ENCODE results near the gene LDHAL6B. TPM values are rescaled to one million over a fixed set of nuclear protein-coding genes. Genes with fewer than 3 reads are reported as not detected.

The LDHAL6B gene
- polyA plus RNA-seq, 1 of the 3 experiments (the other 2 are of a cell fraction) = not detected

DNA sequence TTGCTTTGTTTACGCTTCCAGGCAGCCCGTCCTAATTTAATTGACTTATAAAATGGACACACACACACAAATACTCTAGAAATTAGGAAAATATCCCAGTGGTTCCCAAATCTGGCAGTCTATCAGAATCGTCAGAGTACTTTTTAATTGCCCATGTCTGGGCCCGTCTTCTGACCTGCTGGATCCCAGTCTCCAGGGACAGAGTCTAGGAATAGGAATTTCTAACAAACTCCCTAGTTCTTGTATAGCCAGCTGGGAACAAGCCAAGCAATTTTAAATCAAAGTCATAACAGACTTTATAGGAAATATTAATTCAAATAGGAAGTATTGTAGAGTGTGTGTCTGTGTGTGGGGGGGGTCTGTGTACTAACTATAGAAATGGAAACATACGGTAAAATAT, 33.4 kb downstream of the LDHAL6B start:
- Histone ChIP-seq H3K79me2 (ENCODE audit: insufficient read depth) (no peaks in the 10 kb centered on the region), H3F3A (replicated peaks; ENCODE audit: insufficient read depth) (peaks cover 6% of the 10 kb centered on the region), H3K27ac (ENCODE audit: low read depth in 2 of 2, low read length in 1 of 2) (no peak overlapping the region), H3K9me2 (no peaks in the 10 kb centered on the region), H3K9ac (no peak overlapping the region), H3K27me3 (ENCODE audit: insufficient read depth) (no peaks in the 10 kb centered on the region), H3K4me3 (ENCODE audit: low read depth in 2 of 2, low read length in 1 of 2) (no peak overlapping the region), H4K20me1 (ENCODE audit: insufficient read depth) (no peaks in the 10 kb centered on the region), H3K9me3 (no peaks in the 10 kb centered on the region), H3K36me3 (replicated peaks in 1 of 2; ENCODE audit: control insufficient read depth in 1 of 2, insufficient read depth in 2 of 2, low read length in 1 of 2) (peaks cover 0 to 3% of the 10 kb centered on the region in 2 experiments), H2AFZ (ENCODE audit: low read depth) (no peak overlapping the region), H3K4me2 (no peak overlapping the region), H3K4me1 (ENCODE audit: control insufficient read depth in 1 of 2, insufficient read depth in 2 of 2, low read depth in 1 of 2, low read length in 1 of 2) (no peaks in the 10 kb centered on the region)
- ChIA-PET POLR2A (no interaction called here), CTCF (no interaction called here)
- no peak for TF ChIP-seq TAF1 (IDR thresholded peaks at IDR 0.05; ENCODE audit: borderline replicate concordance, low read depth, low read length)
- TF ChIP-seq RFX5 (IDR thresholded peaks at IDR 0.05; ENCODE audit: low read length) = no peak
- TF ChIP-seq YY1 (IDR thresholded peaks at IDR 0.05; ENCODE audit: low read depth) = no peak
- TF ChIP-seq RXRA (IDR thresholded peaks at IDR 0.05; ENCODE audit: borderline replicate concordance, low read depth) = no peak
- no peak for TF ChIP-seq RCOR1 (IDR thresholded peaks at IDR 0.05; ENCODE audit: low read length)
- TF ChIP-seq, protein P1, sequence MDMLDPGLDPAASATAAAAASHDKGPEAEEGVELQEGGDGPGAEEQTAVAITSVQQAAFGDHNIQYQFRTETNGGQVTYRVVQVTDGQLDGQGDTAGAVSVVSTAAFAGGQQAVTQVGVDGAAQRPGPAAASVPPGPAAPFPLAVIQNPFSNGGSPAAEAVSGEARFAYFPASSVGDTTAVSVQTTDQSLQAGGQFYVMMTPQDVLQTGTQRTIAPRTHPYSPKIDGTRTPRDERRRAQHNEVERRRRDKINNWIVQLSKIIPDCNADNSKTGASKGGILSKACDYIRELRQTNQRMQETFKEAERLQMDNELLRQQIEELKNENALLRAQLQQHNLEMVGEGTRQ (IDR thresholded peaks at IDR 0.05; ENCODE audit: borderline replicate concordance, low read depth, low read length) = no peak
- no peak for DNase-seq
- WGBS (ENCODE audit: low lambda C conversion rate) = 91% methylated on average over 5 of the region's 5 CpGs

DNA sequence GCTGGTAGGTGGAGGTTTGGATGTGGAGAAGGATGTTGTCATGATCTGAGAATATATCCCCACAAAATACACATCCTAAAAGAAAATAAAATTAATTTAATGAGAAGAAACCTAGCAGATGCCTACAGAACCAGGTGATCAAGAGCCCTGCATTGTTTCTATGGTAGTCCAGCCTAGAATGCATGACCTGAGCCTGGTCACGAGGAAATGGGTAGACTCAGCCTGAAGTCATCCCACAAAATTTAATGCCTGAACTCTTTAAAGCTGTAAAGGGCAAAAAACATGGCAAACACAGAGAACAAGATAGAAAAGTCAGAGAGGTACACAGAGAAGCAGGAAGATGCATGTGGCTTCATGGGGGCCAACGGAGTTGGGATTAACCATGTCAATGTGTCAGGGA, 36.0 kb downstream of the LDHAL6B start:
- Histone ChIP-seq H3K4me1 (ENCODE audit: control insufficient read depth in 1 of 2, insufficient read depth in 2 of 2, low read depth in 1 of 2, low read length in 1 of 2) (no peaks in the 10 kb centered on the region), H3K27me3 (ENCODE audit: insufficient read depth) (no peaks in the 10 kb centered on the region), H3K79me2 (ENCODE audit: insufficient read depth) (no peaks in the 10 kb centered on the region), H3K4me3 (ENCODE audit: low read depth in 2 of 2, low read length in 1 of 2) (no peak overlapping the region), H3K9ac (no peak overlapping the region), H3K4me2 (no peak overlapping the region), H3K36me3 (replicated peaks in 1 of 2; ENCODE audit: control insufficient read depth in 1 of 2, insufficient read depth in 2 of 2, low read length in 1 of 2) (peaks cover 0 to 6% of the 10 kb centered on the region in 2 experiments), H4K20me1 (ENCODE audit: insufficient read depth) (no peaks in the 10 kb centered on the region), H3K9me2 (no peaks in the 10 kb centered on the region), H3K9me3 (no peaks in the 10 kb centered on the region), H3K27ac (ENCODE audit: low read depth in 2 of 2, low read length in 1 of 2) (no peak overlapping the region), H2AFZ (ENCODE audit: low read depth) (no peak overlapping the region), H3F3A (replicated peaks; ENCODE audit: insufficient read depth) (no peaks in the 10 kb centered on the region)
- ChIA-PET CTCF (interaction anchor here (1.0 kb wide), 1 partner anchor 81 kb away, joined by 4 read pairs; no protein-coding TSS in a partner anchor), POLR2A (no interaction called here)
- 83% methylated on average over 2 of the region's 2 CpGs for WGBS (ENCODE audit: low lambda C conversion rate)
- TF ChIP-seq CHD2 (IDR thresholded peaks at IDR 0.05; ENCODE audit: low read length, partially characterized antibody) = no peak
- TF ChIP-seq, protein P2, sequence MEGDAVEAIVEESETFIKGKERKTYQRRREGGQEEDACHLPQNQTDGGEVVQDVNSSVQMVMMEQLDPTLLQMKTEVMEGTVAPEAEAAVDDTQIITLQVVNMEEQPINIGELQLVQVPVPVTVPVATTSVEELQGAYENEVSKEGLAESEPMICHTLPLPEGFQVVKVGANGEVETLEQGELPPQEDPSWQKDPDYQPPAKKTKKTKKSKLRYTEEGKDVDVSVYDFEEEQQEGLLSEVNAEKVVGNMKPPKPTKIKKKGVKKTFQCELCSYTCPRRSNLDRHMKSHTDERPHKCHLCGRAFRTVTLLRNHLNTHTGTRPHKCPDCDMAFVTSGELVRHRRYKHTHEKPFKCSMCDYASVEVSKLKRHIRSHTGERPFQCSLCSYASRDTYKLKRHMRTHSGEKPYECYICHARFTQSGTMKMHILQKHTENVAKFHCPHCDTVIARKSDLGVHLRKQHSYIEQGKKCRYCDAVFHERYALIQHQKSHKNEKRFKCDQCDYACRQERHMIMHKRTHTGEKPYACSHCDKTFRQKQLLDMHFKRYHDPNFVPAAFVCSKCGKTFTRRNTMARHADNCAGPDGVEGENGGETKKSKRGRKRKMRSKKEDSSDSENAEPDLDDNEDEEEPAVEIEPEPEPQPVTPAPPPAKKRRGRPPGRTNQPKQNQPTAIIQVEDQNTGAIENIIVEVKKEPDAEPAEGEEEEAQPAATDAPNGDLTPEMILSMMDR (IDR thresholded peaks at IDR 0.05) = no peak
- TF ChIP-seq, protein P3, sequence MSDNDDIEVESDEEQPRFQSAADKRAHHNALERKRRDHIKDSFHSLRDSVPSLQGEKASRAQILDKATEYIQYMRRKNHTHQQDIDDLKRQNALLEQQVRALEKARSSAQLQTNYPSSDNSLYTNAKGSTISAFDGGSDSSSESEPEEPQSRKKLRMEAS (IDR thresholded peaks at IDR 0.05; ENCODE audit: low read depth) = no peak
- no peak for TF ChIP-seq ELF1 (IDR thresholded peaks at IDR 0.05)
- TF ChIP-seq JUND (IDR thresholded peaks at IDR 0.05) = no peak
- TF ChIP-seq GATA2 (CRISPR knock-in tag; IDR thresholded peaks at IDR 0.05) = no peak
- TF ChIP-seq RXRA (IDR thresholded peaks at IDR 0.05; ENCODE audit: borderline replicate concordance, low read depth) = no peak
- no peak for TF ChIP-seq SIN3A (IDR thresholded peaks at IDR 0.05; ENCODE audit: borderline replicate concordance, low read depth, low read length)
- TF ChIP-seq EZH2phosphoT487 (IDR thresholded peaks at IDR 0.05; ENCODE audit: borderline replicate concordance, low read depth) = no peak
- TF ChIP-seq FOXM1 (IDR thresholded peaks at IDR 0.05; ENCODE audit: low read depth) = no peak
- TF ChIP-seq MEF2A (IDR thresholded peaks at IDR 0.05; ENCODE audit: borderline replicate concordance, low read depth) = no peak
- no peak for TF ChIP-seq FOSL2 (IDR thresholded peaks at IDR 0.05; ENCODE audit: borderline replicate concordance, low read depth)
- no peak for TF ChIP-seq POLR2AphosphoS5 (IDR thresholded peaks at IDR 0.05; ENCODE audit: low read depth, low read length)
- TF ChIP-seq ZBTB33 (IDR thresholded peaks at IDR 0.05; ENCODE audit: borderline replicate concordance, low read depth) = no peak
- no peak for TF ChIP-seq NRF1 (IDR thresholded peaks at IDR 0.05; ENCODE audit: low read depth, low read length)
- no peak for DNase-seq
